ENCODE data around the gene NDUFA5. TPM values are rescaled to one million over a fixed set of nuclear protein-coding genes. Genes with fewer than 3 reads are reported as not detected.
"Not testable (repeated sequence)": the region's sequence is repeated elsewhere in the genome, so short reads cannot be mapped to it uniquely, and the experiment has no call there.

NDUFA5 gene
- total and polyA plus RNA-seq, 8 donors = 1.2 to 154 (median 108) TPM

GRCh38 chr7:123534383-123535260, 23.0 kb downstream of the NDUFA5 start, which contains the start of gene IQUB:
TSS of gene IQUB (minus strand) at chr7:123534595. CDS start at chr7:123512340, 22,255 bp downstream.
- DNase-seq = peak; percentile 99
- Histone ChIP-seq H3K36me3 (peaks cover 0 to 4% (median 0%) of the 10 kb centered on the region in 4 donors), H3K27ac (peak within 1 kb of the TSS; percentile 88 to 92 (median 90)), H3K9me3 (no peaks in the 10 kb centered on the region), H3K4me1 (peaks cover 5 to 31% (median 16%) of the 10 kb centered on the region in 4 donors), H3K27me3 (peaks cover 0 to 37% (median 9%) of the 10 kb centered on the region in 3 donors), H3K4me3 (peak within 1 kb of the TSS; percentile 59 to 76 (median 66))
- intact Hi-C loops (cut with DNase I; ENCODE audit: low total_unique reads) = no loop called here
- TF ChIP-seq, protein P1, sequence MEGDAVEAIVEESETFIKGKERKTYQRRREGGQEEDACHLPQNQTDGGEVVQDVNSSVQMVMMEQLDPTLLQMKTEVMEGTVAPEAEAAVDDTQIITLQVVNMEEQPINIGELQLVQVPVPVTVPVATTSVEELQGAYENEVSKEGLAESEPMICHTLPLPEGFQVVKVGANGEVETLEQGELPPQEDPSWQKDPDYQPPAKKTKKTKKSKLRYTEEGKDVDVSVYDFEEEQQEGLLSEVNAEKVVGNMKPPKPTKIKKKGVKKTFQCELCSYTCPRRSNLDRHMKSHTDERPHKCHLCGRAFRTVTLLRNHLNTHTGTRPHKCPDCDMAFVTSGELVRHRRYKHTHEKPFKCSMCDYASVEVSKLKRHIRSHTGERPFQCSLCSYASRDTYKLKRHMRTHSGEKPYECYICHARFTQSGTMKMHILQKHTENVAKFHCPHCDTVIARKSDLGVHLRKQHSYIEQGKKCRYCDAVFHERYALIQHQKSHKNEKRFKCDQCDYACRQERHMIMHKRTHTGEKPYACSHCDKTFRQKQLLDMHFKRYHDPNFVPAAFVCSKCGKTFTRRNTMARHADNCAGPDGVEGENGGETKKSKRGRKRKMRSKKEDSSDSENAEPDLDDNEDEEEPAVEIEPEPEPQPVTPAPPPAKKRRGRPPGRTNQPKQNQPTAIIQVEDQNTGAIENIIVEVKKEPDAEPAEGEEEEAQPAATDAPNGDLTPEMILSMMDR (IDR thresholded peaks at IDR 0.05) = no peak
- TF ChIP-seq POLR2A (IDR thresholded peaks at IDR 0.05) = no peak
- peak in 2 of 3 donors; percentile 4 to 58 for TF ChIP-seq POLR2AphosphoS5 (IDR thresholded peaks at IDR 0.05)
- no peak for TF ChIP-seq EP300 (IDR thresholded peaks at IDR 0.05)
- WGBS, 5 donors = 0 to 1% (median 1%) methylated on average over 39 to 54 of the region's 54 CpGs

- DNase-seq = no peak
- peak overlapping the region; percentile 59 to 76 (median 66) for H3K4me3 ChIP-seq
Observed at GRCh38 chr7:123533929-123534382, 23.7 kb downstream of the NDUFA5 start.

GRCh38 chr7:123533553-123533917, 24.1 kb downstream of the NDUFA5 start:
- no peak overlapping the region for H3K4me3 ChIP-seq
- no peaks in the 10 kb centered on the region for H3K36me3 ChIP-seq
- peak overlapping the region in 1 of 5 donors; percentile 92 for H3K27ac ChIP-seq
- H3K27me3 ChIP-seq = peaks cover 0 to 38% (median 9%) of the 10 kb centered on the region in 3 donors
- intact Hi-C loops (cut with DNase I; ENCODE audit: low total_unique reads) = no loop called here
- H3K9me3 ChIP-seq = no peaks in the 10 kb centered on the region
- DNase-seq = no peak
- WGBS, 5 donors = 78 to 86% (median 80%) methylated on average over 3 of the region's 3 CpGs
- H3K4me1 ChIP-seq = peaks cover 5 to 31% (median 16%) of the 10 kb centered on the region in 4 donors
- TF ChIP-seq POLR2AphosphoS5 (IDR thresholded peaks at IDR 0.05) (no peak), EP300 (IDR thresholded peaks at IDR 0.05) (no peak), POLR2A (IDR thresholded peaks at IDR 0.05) (no peak)
- TF ChIP-seq, protein P1 (IDR thresholded peaks at IDR 0.05) = no peak

More at GRCh38 chr7:123533929-123534382, 23.7 kb downstream of the NDUFA5 start:
- intact Hi-C loops (cut with DNase I; ENCODE audit: low total_unique reads) = no loop called here
- peaks cover 0 to under 1% (median 0%) of the 10 kb centered on the region in 4 donors for H3K36me3 ChIP-seq
- peaks cover 0 to 38% (median 9%) of the 10 kb centered on the region in 3 donors for H3K27me3 ChIP-seq
- H3K27ac ChIP-seq = peak overlapping the region in 4 of 5 donors; percentile 88 to 92 (median 89)
- H3K9me3 ChIP-seq = no peaks in the 10 kb centered on the region
- TF ChIP-seq, protein P1 (IDR thresholded peaks at IDR 0.05) = no peak
- TF ChIP-seq POLR2A (IDR thresholded peaks at IDR 0.05) = no peak
- TF ChIP-seq EP300 (IDR thresholded peaks at IDR 0.05) = no peak
- TF ChIP-seq POLR2AphosphoS5 (IDR thresholded peaks at IDR 0.05) = no peak
- WGBS, 5 donors = 3 to 6% (median 4%) methylated on average over 9 of the region's 9 CpGs
- H3K4me1 ChIP-seq = peaks cover 5 to 31% (median 16%) of the 10 kb centered on the region in 4 donors

DNA sequence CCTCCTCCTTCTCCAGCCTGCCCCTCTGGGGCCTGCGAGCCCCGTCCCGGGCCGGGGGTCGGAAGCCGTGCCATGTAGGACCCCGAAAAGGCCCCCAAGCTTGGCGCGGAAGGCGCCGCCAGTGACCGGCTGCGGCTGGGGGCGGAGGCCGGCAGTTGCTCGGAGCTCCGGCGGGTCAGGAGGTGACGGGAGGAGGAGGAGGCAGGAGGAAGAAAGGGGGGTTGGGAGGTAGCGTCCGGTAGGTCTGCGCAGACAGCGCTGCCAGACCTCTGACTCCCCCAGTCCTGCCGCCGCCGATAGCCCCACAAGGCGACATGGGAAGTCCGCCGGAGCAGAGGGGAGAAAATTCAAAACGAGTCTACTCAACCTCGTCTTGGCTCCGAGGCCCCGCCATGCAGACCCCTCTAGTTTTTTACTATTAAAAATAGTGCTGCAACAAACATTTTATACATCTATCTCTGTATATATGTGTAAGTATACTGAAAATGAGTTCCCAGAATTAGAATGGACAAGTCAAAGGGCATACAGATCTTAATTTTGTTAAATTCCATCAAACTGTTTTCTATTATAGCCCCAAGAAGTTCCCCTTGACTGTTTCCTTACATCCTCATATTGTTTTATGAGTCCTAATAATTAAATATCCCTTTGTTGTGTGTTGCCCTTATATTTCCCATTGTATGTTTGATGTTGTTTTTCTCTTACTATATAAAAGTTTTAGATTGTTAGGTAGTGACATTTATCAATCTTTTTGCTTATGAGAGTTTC, 24.6 kb downstream of the NDUFA5 start:
- H3K27ac ChIP-seq; intact Hi-C loops (cut with DNase I; ENCODE audit: low total_unique reads); H3K36me3 ChIP-seq; H3K9me3 ChIP-seq: not testable (repeated sequence)
- H3K4me3 ChIP-seq = peak overlapping the region; percentile 37 to 46 (median 40)
- peak in 1 of 2 donors; percentile 58 for DNase-seq
- 3 to 10% (median 5%) methylated on average over 11 to 29 of the region's 33 CpGs for WGBS, 5 donors
- peaks cover 5 to 27% (median 16%) of the 10 kb centered on the region in 4 donors for H3K4me1 ChIP-seq
- peaks cover 0 to 38% (median 9%) of the 10 kb centered on the region in 3 donors for H3K27me3 ChIP-seq

- intact Hi-C loops (cut with DNase I; ENCODE audit: low total_unique reads); DNase-seq; H3K9me3 ChIP-seq; H3K36me3 ChIP-seq; H3K27ac ChIP-seq: not testable (repeated sequence)
- Histone ChIP-seq H3K27me3 (peaks cover 0 to 38% (median 9%) of the 10 kb centered on the region in 3 donors), H3K4me1 (peaks cover 5 to 26% (median 16%) of the 10 kb centered on the region in 4 donors), H3K4me3 (peak overlapping the region; percentile 37 to 46 (median 40))
- WGBS, 5 donors = 17 to 30% (median 24%) methylated on average over 4 to 6 of the region's 14 CpGs
Observed at GRCh38 chr7:123532343-123532742, 25.3 kb downstream of the NDUFA5 start.

GRCh38 chr7:123530035-123530591, 27.5 kb downstream of the NDUFA5 start:
- H3K9me3 ChIP-seq; DNase-seq; H3K36me3 ChIP-seq; intact Hi-C loops (cut with DNase I; ENCODE audit: low total_unique reads); H3K4me3 ChIP-seq; H3K27ac ChIP-seq: not testable (repeated sequence)
- Histone ChIP-seq H3K27me3 (peaks cover 0 to 38% (median 9%) of the 10 kb centered on the region in 3 donors), H3K4me1 (peaks cover 5 to 21% (median 13%) of the 10 kb centered on the region in 4 donors)
- 92 to 98% (median 94%) methylated on average over 12 to 13 of the region's 13 CpGs for WGBS, 5 donors
